22Rv1 (cell line): ENCODE measurements around the gene SNAPC4.

Experiments used
- ZFX ChIP-seq: fragments of 450-650 bp; IDR thresholded peaks from 2 replicates; pipeline ENCODE4 v1.6.1; 2017; ENCODE audit warnings: antibody characterized with exemption, borderline replicate concordance
- TF ChIP-seq, protein P1 (sequence below): fragments of 450-650 bp; IDR thresholded peaks from 2 replicates; pipeline ENCODE4 v1.5.1; 2017; ENCODE audit warnings: mild to moderate bottlenecking

DNA sequence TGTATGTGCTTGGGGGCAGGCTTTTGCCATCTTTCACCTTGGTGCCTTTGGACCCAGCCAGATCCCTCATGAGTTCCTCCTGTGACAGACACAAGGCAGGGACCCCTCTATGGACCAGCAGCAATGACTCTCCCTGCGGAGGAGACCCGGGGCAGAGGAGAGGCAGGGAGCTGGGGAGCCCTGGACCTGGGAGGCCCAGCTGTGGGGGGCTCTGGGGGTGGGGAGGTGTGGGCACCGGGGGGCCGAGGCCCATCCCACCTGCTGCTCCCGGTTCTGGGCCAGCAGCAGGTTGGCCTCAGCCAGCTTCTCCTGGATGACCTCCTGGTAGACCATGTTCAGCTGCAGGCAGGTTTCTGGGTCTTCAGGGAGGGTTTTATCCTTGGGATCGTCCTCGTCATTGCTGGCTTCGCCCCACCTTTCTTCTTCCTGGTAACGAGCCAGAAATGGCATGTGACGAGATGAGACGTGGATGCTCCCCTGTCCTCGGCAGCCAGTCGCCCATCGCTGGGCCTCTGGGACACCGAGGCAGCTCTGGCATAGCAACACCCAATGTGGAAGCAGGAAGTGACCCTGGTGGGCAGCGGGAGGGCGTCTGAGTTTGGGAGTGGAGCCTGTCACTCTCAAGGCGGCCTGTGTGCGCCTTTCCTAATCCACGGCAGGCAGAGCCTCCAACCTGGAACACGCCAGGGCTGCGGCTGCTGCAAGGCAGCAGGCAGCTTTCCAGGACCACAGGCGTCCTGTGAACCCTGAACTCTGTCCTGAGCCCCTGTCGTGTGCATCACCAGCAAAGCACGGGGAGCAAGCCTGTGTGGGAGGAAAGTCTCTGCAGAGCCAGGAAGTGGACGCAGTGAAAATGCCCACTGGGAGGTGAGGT lies 4.4 kb downstream of the SNAPC4 start:
- TF ChIP-seq, protein P1, sequence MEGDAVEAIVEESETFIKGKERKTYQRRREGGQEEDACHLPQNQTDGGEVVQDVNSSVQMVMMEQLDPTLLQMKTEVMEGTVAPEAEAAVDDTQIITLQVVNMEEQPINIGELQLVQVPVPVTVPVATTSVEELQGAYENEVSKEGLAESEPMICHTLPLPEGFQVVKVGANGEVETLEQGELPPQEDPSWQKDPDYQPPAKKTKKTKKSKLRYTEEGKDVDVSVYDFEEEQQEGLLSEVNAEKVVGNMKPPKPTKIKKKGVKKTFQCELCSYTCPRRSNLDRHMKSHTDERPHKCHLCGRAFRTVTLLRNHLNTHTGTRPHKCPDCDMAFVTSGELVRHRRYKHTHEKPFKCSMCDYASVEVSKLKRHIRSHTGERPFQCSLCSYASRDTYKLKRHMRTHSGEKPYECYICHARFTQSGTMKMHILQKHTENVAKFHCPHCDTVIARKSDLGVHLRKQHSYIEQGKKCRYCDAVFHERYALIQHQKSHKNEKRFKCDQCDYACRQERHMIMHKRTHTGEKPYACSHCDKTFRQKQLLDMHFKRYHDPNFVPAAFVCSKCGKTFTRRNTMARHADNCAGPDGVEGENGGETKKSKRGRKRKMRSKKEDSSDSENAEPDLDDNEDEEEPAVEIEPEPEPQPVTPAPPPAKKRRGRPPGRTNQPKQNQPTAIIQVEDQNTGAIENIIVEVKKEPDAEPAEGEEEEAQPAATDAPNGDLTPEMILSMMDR: no peak
- TF ChIP-seq ZFX: no peak
